HG03045 (cell line): ENCODE data around the gene RAB28.
A peak's percentile ranks its signal among the peaks of the same experiment; 100 is the strongest.
"Not testable (repeated sequence)": the region's sequence is repeated elsewhere in the genome, so short reads cannot be mapped to it uniquely, and the experiment has no call there.

ENCODE experiments used
- ATAC-seq: cut with Tn5 transposase; IDR thresholded peaks from one replicate; pipeline ENCODE4 v1.9.1; 2021; ENCODE audit warnings: mild to moderate bottlenecking, moderate library complexity; ENCODE audit not compliant: unreplicated experiment

The RAB28 gene

DNA sequence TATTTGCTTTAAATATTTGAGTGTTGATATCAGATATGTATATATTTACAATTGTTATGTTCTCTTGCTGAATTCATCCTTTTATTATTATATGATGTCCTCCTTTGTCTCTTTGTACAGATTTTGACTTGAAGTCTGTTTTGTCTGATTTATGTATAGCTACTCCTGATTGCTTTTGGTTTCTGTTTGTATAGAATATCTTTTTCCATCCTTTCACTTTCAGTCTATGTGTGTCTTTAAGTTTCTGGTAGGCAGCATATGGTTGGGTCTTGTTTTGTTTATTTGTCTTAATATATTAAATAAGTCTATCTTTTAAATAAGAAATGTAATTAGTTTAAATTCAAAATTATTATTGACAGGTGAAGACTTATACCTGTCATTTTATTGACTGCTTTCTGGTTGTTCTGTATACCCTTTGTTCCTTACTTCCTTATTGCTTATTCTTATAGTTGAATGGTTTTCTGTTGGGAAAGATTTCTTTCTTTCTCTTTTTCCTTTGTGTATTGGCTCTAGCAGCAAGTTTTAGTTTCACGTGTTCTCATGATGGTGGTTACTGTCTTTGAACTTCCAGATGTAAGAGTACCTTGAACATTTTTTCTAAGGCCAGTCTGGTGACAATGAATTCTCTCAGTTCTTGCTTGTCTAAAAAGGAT, 31.1 kb downstream of the RAB28 start:
- ATAC-seq = no peak

DNA sequence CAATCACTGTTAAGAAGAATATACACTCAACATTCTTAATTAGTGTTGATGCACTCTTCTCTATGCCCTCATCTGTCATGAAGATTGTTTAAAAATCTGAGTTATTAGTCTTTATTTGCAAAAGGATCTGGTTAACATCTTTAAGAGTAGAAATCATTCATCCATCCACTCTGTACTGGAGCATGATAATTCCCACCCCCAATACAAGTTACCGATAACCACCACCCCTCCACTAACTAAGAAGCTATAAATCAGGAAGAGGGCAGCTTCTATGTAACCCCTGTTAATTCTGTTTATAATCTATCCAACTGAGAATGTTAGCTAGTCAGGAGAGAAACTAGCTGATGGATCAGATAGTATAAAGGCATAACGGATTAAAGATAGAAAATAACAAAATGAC, 34.5 kb downstream of the RAB28 start:
- no peak for ATAC-seq

DNA sequence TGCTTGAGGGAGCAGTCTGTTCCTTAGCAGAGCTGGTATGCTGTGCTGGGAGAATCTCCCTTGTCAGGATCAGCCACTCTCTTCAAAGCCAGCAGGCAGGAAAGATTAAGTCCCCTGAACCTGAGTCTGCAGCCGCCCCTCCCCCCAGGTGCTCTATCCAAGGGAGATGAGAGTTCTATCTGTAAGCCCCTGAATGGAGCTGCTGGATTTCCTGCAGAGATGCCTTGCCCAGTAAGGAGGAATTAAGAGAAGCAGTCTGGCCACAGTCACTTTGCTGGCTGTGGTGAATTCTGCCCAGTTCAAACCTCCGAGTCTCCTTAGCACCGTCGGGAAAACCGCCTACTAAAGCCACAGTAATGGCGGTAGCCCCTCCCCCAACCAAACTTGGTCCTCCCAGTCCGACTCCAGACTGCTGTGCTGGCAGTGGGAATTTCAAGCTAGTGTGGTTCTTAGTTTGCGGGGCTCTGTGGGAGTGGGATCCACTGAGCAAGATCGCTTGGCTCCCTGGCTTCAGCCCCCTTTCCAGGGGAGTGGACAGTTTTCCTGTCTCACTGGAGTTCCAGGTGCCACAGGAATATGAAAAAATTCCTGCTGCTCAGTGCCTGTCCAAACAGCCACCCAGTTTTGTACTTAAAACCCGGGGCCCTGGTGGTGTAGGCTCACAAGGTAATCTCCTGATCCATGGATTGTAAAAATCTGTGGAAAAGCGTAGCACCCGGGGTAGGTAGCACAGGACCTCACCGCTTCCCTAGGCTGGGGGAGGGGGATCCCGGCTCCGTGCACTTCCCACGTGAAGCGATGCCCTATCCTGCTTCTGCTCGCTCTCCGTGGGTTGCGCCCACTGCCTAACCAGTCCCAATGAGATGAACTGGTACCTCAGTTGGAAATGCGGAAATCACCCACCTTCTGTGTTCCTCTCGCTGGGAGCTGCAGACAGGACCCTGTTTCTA, 38.0 kb downstream of the RAB28 start:
- no peak for ATAC-seq

DNA sequence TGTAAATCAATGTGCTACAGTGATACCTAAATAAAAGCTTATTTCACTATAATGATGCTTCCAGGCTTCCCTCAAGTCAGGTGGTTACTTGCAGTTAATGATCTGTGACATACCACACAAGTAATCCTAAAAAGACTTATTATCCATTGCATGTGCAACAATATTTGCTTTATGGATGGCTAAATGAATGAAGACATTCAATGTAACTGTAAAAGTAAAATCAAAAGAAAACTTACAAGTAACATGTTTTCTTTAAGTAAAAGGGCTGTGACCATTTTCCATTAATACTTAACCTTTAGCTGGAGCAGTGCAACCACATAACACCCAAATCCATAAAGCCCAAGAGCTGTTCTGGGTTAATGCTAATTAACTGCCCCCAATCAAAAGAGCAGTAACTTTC, 42.6 kb downstream of the RAB28 start:
- no peak for ATAC-seq

DNA sequence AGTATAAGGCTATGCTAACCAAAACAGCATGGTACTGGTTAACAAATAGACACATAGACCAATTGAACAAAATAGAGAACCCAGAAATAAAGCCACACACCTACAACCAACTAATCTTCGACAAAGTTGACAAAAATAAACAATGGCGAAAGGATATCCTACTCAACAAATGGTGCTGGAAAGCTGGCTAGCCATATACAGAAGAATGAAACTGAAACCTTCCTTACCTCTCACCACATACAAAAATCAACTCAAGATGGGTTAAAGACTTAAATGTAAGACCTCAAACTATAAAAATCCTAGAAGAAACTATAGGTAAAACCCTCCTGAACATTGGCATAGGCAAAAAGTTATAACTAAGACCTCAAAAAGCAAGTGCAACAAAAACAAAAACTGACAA, 47.2 kb downstream of the RAB28 start:
- no peak for ATAC-seq

DNA sequence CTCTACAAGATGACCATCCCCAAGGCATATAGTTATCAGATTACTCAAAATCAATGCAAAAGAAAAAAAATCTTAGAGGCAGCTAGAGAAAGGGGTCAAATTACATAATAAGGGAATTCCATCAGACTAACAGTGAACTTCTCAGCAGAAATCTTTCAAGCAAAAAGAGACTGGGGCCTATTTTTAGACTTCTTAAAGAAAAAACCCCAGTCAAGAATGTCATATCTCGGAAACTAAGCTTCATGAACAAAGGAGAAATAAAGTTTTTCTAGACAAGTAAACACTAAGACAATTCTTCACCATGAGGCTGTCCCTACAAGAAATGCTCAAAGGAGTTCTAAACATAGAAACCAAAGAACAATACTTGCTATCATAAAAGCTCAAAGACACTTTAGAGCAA, 51.7 kb downstream of the RAB28 start:
- ATAC-seq = no peak

DNA sequence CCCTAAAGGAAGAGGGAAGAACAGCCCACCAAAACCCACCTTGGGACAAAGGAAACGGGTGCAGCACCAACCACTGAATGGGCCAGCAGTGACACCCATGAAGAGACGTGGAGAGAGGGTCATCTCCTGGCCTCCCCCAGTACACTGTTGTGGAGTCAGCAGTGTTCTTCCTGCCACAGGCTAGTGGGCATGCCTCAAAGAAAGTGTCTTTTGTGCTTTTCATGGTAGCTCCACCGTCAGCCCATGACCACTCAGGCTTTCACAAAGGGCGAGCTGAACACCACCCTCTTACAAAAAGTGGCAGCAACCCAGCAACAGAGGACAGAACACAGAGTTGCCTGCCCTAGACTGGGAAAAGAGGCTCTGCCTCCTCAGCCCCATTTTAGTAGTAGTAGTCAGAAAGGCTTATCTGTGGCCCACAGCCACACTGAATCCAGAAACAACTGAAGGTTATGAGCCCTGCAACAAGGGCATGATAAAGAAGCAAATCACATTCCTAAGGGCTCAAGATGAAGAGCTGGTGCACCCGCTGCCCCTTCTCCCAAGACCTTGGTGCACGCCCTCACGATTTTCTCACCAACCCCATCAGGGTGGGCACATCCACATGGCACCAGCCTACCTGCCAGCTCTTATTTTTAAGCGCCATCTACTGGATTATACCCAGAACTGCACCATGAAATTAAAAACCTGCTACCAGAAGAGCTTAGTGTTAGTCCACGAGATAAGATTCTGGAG, 53.1 kb downstream of the RAB28 start:
- no peak for ATAC-seq

DNA sequence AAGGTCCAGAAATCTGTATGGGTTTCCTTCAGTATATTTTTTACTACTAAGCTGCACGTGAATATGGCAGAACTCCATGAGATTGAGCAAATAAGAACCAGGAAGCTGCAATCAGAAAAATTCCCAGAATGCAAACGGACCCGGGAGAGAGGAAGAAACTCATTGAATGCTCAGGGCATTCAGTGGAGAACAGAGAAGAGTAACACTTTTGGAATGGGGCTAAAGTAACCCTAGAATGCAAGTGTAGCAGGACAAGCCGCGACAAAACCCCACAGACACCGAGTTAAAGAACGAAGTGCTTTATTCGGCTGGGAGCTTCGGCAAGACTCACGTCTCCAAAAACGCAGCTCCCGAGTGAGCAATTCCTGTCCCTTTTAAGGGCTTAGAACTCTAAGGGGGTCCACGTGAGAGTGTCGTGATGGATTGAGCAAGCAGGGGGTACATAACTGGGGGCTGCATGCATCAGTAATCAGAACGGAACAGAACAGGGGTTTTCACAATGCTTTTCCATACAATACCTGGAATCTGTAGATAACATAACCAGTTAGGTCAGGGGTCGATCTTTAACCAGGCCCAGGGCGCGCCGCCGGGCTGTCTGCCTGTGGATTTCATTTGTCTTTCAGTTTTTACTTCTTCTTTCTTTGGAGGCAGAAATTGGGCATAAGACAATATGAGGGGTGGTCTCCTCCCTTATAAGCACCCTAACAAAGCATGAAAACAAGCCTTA, 56.4 kb downstream of the RAB28 start:
- ATAC-seq = no peak

DNA sequence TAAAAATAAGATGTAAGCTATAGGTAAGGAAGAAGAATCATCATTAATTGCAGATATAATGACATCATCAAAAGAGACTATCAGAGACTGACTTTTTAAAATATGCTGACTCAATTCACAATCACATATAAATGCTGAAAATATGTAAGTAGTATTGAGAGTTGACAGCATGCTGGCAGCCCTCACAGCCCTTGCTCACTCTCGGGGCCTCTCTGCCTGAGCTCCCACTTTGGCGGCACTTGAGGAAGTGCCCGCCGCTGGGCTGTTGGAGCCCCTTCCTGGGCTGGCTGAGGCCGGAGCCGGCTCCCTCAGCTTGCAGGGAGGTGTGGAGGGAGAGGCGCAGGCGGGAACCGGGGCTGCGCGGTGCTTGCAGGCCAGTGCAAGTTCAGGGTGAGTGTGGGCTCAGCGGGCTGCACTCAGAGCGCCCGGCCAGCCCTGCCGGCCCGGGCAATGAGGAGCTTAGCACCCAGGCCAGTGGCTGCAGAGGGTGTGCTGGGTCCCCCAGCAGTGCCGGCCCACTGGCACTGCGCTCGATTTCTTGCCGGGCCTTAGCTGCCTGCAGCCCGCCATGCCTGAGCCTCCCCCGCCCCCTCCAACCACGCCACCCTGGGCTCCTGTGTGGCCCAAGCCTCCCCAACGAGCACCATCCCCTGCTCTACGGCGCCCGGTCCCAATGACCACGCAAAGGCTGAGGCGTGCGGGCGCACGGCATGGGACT, 68.9 kb downstream of the RAB28 start:
- ATAC-seq = no peak

DNA sequence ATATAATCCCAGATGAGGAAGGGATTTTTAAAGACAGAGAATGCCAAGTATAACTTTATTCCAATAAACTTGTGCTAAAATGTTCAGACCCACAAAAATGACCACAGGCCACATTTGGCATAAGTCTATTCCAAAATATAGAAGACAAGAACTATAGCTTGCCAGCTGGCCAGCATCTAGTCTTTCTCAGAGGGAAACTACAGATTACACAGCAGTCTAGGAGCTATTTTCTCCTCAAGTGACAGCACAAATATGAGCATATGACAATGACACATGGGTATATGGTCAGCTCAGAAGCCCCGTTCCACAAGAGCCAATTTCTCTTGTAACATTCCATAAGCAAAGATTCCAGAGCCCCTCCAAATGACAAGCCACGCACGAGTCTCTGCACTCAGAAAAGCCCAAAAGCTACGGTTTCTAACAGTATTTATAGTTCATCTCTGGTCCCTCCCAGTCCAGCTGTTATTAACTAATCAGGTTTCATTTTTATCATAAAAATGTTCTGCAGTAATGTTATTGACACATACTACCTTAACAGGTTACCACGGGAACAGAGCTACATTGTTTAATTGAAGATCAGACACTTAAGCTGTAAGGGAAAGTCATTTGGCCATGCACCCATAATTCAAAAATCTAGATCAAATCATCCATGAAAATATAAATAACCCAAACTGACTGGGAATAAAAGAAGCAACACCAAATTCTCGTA, 70.3 kb downstream of the RAB28 start:
- ATAC-seq = no peak

DNA sequence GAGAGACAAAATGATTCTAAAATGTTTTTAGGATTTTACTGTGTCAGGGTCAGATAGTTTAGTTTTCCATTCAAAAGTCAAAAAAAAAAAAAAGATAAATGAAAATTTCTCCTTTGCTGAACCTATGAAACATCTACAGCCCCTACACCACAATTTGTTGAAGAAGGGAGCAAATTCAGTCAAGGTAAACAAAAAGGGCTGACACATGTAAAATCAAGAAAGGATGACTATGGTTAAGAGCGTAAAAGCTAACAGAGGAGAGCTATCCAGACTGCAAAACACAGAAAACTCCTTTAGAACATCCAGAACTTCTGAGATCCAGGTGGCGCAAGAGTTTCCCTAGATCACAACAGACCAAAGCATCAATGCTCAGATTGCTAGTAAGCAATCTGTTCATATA, 72.2 kb downstream of the RAB28 start:
- no peak for ATAC-seq

DNA sequence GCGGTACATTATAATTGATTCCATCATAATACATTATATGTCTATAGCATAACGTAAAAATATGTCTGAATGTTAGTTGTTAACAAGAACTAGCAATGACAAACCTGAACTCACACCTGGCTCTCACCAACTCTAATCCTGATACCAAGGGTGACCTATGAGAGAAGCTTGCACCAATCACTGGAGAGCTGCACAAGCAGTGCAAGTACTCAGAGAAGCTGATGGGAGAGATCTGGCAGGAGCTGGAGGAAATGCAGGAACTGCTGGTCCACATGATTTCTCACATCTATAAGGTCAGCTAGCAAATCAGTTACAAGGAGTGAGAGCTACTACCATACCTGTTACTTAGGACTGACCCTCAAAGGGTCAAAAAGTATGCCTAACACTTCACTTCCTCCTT, 74.8 kb downstream of the RAB28 start:
- no peak for ATAC-seq

DNA sequence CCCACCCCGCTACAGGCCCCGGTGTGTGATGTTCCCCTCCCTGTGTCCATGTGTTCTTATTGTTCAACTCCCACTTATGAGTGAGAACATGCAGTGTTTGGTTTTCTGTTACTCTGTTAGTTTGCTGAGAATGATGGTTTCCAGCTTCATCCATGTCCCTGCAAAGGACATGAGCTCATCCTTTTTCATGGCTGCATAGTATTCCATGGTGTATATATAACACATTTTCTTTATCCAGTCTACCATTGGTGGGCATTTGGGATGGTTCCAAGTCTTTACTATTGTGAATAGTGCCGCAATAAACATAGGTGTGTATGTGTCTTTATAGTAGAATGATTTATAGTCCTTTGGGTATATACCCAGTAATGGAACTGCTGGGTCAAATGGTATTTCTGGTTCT, 78.0 kb downstream of the RAB28 start:
- not testable (repeated sequence) for ATAC-seq

DNA sequence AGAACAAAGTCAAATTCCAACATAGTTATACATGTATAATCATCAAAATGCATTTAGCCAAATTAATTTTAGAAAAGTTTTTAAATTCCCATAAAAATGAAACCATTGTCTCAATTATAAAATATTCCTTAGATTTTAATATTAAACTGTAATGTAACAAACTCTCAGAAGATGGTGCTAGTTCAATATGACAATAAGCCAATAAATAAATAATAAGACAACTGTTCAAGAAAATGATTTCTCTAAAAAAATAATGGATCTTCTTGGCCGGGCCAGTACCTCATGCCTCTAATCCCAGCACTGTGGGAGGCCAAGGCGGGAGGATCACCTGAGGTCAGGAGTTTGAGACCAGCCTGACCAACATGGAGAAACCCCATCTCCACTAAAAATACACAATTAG, 80.3 kb downstream of the RAB28 start:
- ATAC-seq = no peak

DNA sequence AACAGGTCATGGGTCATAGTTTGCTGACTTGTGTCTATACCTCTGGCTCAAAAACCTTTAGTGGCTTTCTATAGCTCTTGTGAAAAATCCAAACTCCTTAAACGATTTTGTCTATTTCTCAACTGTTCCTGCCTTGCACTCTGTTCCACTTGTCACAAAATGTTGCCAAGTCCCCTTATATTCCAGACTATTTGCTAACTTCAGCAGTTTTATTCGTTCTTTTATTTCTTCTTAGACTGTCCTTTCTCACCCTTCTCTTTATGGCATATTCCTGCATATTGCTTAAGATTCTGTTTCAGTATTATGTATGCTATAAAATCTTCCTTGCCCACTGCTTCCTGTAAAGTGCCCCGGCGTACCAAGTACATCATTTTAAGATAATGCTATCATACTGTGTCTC, 80.8 kb downstream of the RAB28 start:
- no peak for ATAC-seq

DNA sequence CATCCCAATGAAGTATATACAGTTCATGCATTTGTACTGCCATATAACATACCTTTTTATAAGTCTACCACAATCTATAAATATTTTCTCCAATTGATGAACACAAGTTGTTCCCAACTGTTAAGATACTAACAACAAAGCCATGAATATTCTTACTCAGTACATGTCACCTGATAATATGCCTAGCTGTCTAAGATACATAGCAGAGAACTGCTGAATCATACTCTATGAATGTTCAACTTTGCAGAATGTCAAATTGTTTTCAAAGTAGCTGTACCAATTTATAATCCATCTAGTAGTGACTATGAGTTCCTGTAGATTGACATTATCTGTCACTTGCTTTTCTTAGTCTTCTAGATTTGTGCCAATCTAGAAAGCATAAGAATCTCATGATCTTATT, 84.9 kb downstream of the RAB28 start:
- ATAC-seq = no peak

DNA sequence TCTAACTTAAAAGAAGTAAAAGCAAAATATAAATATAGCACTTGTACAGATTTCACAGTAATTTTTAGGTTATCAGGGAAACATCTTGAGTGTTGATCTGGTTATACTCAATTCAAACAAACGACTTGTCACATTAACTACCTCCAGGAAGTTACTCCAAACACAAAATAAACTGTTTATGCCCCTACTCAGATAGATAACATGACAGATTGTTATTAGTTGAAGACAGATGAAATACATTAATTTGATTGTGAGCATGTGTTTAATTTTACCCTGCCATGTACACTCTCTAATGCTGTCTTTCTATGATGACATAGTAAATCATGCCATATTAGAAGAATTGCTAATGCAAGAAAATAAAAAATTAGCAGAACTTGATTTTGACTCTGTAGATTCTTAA, 88.0 kb downstream of the RAB28 start:
- ATAC-seq = no peak

DNA sequence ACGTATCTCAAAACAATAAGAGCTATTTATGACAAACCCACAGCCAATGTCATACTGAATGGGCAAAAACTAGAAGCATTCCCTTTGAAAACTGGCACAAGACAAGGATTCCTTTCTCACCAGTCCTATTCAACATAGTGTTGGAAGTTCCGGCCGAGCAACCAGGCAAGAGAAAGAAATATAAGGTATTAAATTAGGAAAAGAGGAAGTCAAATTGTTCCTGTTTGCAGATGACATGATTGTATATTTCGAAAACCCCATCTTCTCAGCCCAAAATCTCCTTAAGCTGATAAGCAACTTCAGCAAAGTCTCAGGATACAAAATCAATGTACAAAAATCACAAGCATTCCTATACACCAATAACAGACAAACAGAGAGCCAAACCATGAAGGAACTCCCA, 94.2 kb downstream of the RAB28 start:
- ATAC-seq = not testable (repeated sequence)

DNA sequence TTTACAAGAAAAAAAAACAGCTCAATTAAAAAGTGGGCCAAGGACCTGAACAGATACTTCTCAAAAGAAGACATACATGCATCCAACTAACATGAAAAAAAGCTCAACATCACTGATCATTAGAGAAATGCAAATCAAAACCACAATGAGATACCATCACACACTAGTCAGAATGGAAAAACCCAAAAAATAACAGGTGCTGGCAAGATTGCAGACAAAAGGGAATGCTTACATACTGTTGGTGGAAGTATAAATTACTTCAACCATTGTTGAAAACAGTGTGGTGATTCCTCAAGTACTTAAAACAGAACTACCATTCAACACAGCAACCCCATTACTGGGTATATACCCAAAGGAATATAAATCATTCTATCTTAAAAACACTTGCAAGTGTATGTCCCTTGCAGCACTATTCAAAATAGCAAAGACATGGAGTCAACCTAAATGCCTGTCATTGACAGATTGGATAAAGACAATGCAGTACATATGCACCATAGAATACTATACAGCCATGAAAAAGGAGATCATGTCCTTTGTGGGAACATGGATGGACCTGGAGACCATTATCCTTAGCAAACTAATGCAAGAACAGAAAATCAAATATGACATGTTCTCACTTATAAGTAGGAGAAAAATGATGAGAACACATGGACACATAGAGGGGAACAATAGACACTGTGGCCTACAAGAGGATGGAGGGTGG, 97.6 kb downstream of the RAB28 start:
- ATAC-seq = peak; percentile 84
